Loucy (cell line): ENCODE data around the gene SLC46A3.

Experiments
- H2AFZ ChIP-seq: fragments of 200-600 bp; sonication (generic); 2 replicates; pipeline ENCODE4 v1.6.0; 2016; ENCODE audit warnings: antibody characterized with exemption, mild to moderate bottlenecking, low read length, moderate library complexity
- H3F3A ChIP-seq: fragments of 200-600 bp; 2 replicates; pipeline ENCODE4 v1.6.0; 2016; ENCODE audit warnings: antibody characterized with exemption, low read depth, mild to moderate bottlenecking
- H3K27me3 ChIP-seq: fragments of 200-600 bp; sonication (generic); 2 replicates; pipeline ENCODE4 v1.6.1; 2014; ENCODE audit warnings: low read length, mild to moderate bottlenecking; ENCODE audit not compliant: insufficient read depth, poor library complexity, severe bottlenecking
- H3K36me3 ChIP-seq: fragments of 200-600 bp; sonication (generic); 2 replicates; pipeline ENCODE4 v1.6.1; 2016; ENCODE audit warnings: low read length; ENCODE audit not compliant: insufficient read depth
- H3K4me1 ChIP-seq: fragments of 200-600 bp; sonication (generic); 2 replicates; pipeline ENCODE4 v1.5.1; 2014; ENCODE audit warnings: low read length, mild to moderate bottlenecking; ENCODE audit not compliant: insufficient read depth, poor library complexity, severe bottlenecking
- H3K4me2 ChIP-seq: fragments of 200-600 bp; sonication (generic); 2 replicates; pipeline ENCODE4 v1.6.0; 2014; ENCODE audit warnings: antibody characterized with exemption, low read length, low read depth, mild to moderate bottlenecking; ENCODE audit not compliant: poor library complexity, severe bottlenecking
- H3K4me3 ChIP-seq: fragments of 200-600 bp; sonication (generic); 2 replicates; pipeline ENCODE4 v1.5.1; 2014; ENCODE audit warnings: low read length, mild to moderate bottlenecking, mixed read lengths; ENCODE audit not compliant: poor library complexity, severe bottlenecking
- H3K79me2 ChIP-seq: fragments of 200-600 bp; sonication (generic); 2 replicates; pipeline ENCODE4 v1.6.1; 2014; ENCODE audit warnings: low read length; ENCODE audit not compliant: insufficient read depth
- H3K9ac ChIP-seq: fragments of 200-600 bp; sonication (generic); 2 replicates; pipeline ENCODE4 v1.6.0; 2014; ENCODE audit warnings: mild to moderate bottlenecking, low read depth, low read length, moderate library complexity; ENCODE audit not compliant: poor library complexity, severe bottlenecking
- H3K9me2 ChIP-seq: fragments of 200-600 bp; sonication (generic); replicated peaks from 2 replicates; pipeline ENCODE4 v1.6.1; 2016; ENCODE audit warnings: low read depth, low read length, mixed read lengths
- H3K9me3 ChIP-seq: fragments of 200-600 bp; sonication (generic); 2 replicates; pipeline ENCODE4 v1.6.1; 2014; ENCODE audit warnings: mild to moderate bottlenecking, antibody characterized with exemption, low read length, low read depth; ENCODE audit not compliant: insufficient read depth
- H4K20me1 ChIP-seq: fragments of 200-600 bp; sonication (generic); 2 replicates; pipeline ENCODE4 v1.6.0; 2014; ENCODE audit warnings: antibody characterized with exemption, low read length, mild to moderate bottlenecking; ENCODE audit not compliant: insufficient read depth, poor library complexity, severe bottlenecking
- CTCF ChIP-seq: fragments of 200-600 bp; sonication (generic); conservative IDR thresholded peaks from 2 replicates; pipeline ENCODE4 v1.5.1; 2014; ENCODE audit warnings: mild to moderate bottlenecking, antibody characterized with exemption, low read length
- EZH2phosphoT487 ChIP-seq: fragments of 200-600 bp; IDR thresholded peaks from 2 replicates; pipeline ENCODE4 v1.6.1; 2018; ENCODE audit warnings: antibody characterized with exemption, mild to moderate bottlenecking, moderate library complexity, borderline replicate concordance

Gene SLC46A3

GRCh38 chr13:28718196-28718542, 601 bp downstream of the SLC46A3 start:
- no peaks in the 10 kb centered on the region for H3K9me2 ChIP-seq
- H3K36me3 ChIP-seq: no peaks in the 10 kb centered on the region
- H4K20me1 ChIP-seq: no peaks in the 10 kb centered on the region
- H3K4me2 ChIP-seq: peak overlapping the region; percentile 95
- peak overlapping the region; percentile 90 for H3K4me3 ChIP-seq
- peaks cover 32% of the 10 kb centered on the region for H3K4me1 ChIP-seq
- 0 out of 2 replicates have a peak, but pooled peaks cover 3% of the 10 kb centered on the region for H3F3A ChIP-seq
- H3K27me3 ChIP-seq: no peaks in the 10 kb centered on the region
- peak overlapping the region; percentile 77 for H3K9ac ChIP-seq
- H2AFZ ChIP-seq: peak overlapping the region; percentile 96
- H3K79me2 ChIP-seq: peaks cover 13% of the 10 kb centered on the region
- no peaks in the 10 kb centered on the region for H3K9me3 ChIP-seq
- TF ChIP-seq EZH2phosphoT487 (no peak), CTCF (no peak)

GRCh38 chr13:28717170-28717569, 1.6 kb downstream of the SLC46A3 start:
- peaks cover 13% of the 10 kb centered on the region for H3K79me2 ChIP-seq
- peak overlapping the region; percentile 95 for H3K4me2 ChIP-seq
- H3K9ac ChIP-seq: no peak overlapping the region
- H3K36me3 ChIP-seq: no peaks in the 10 kb centered on the region
- H3K27me3 ChIP-seq: no peaks in the 10 kb centered on the region
- no peak overlapping the region for H2AFZ ChIP-seq
- no peaks in the 10 kb centered on the region for H4K20me1 ChIP-seq
- H3K9me2 ChIP-seq: no peaks in the 10 kb centered on the region
- peak overlapping the region; percentile 90 for H3K4me3 ChIP-seq
- H3K4me1 ChIP-seq: peaks cover 32% of the 10 kb centered on the region
- no peaks in the 10 kb centered on the region for H3K9me3 ChIP-seq
- 0 out of 2 replicates have a peak, but pooled peaks cover 3% of the 10 kb centered on the region for H3F3A ChIP-seq
- TF ChIP-seq EZH2phosphoT487 (no peak), CTCF (no peak)

GRCh38 chr13:28716511-28716910, 2.3 kb downstream of the SLC46A3 start:
- Histone ChIP-seq H3K4me1 (peaks cover 32% of the 10 kb centered on the region), H3K36me3 (no peaks in the 10 kb centered on the region), H3K9me2 (no peaks in the 10 kb centered on the region), H2AFZ (no peak overlapping the region), H3K4me2 (peak overlapping the region; percentile 95), H3K79me2 (peaks cover 13% of the 10 kb centered on the region), H3K9me3 (no peaks in the 10 kb centered on the region), H3K27me3 (no peaks in the 10 kb centered on the region), H4K20me1 (no peaks in the 10 kb centered on the region), H3K9ac (no peak overlapping the region), H3F3A (0 out of 2 replicates have a peak, but pooled peaks cover 3% of the 10 kb centered on the region), H3K4me3 (no peak overlapping the region)
- TF ChIP-seq CTCF (no peak), EZH2phosphoT487 (no peak)
